NB4 (cell line): ENCODE data around the gene XYLT1.

ENCODE experiments used
- MYC ChIP-seq: IDR thresholded peaks from 2 replicates; pipeline ENCODE4 v1.6.1; 2011; ENCODE audit warnings: low read depth, low read length
- TF ChIP-seq, protein P1 (sequence below): IDR thresholded peaks from one replicate; pipeline ENCODE4 v1.5.1; 2012; ENCODE audit warnings: low read depth, low read length
- TF ChIP-seq, protein P2 (sequence below): IDR thresholded peaks from 2 replicates; pipeline ENCODE4 v1.6.1; 2011; ENCODE audit warnings: low read depth, low read length

DNA sequence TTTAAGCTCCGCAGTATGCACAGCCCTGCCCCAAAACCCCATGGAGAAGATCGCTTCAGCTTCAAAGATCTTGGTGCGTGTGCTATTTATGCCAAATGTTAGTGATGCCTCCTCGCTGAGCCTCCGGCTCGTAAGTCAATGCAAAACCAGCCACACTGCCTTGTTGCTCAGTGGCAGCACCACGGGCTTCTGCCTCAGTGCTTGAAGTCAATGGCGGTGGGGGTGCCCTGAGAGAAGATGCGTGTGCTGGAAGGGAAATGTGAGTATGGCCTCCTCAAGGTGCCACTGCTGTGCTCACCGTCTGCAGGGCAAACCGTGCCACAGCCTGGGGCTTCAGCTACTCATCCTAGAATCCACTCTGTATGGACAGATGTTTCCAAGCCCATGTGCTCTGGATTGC, 121.9 kb downstream of the XYLT1 start:
- no peak for TF ChIP-seq MYC
- TF ChIP-seq, protein P1, sequence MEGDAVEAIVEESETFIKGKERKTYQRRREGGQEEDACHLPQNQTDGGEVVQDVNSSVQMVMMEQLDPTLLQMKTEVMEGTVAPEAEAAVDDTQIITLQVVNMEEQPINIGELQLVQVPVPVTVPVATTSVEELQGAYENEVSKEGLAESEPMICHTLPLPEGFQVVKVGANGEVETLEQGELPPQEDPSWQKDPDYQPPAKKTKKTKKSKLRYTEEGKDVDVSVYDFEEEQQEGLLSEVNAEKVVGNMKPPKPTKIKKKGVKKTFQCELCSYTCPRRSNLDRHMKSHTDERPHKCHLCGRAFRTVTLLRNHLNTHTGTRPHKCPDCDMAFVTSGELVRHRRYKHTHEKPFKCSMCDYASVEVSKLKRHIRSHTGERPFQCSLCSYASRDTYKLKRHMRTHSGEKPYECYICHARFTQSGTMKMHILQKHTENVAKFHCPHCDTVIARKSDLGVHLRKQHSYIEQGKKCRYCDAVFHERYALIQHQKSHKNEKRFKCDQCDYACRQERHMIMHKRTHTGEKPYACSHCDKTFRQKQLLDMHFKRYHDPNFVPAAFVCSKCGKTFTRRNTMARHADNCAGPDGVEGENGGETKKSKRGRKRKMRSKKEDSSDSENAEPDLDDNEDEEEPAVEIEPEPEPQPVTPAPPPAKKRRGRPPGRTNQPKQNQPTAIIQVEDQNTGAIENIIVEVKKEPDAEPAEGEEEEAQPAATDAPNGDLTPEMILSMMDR: no peak
- TF ChIP-seq, protein P2, sequence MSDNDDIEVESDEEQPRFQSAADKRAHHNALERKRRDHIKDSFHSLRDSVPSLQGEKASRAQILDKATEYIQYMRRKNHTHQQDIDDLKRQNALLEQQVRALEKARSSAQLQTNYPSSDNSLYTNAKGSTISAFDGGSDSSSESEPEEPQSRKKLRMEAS: no peak
